DMS 273 (cell line): ENCODE results near the gene NME8.
A peak's percentile ranks its signal among the peaks of the same experiment; 100 is the strongest.

ENCODE experiments used
- DNase-seq: peaks from one replicate; lab custom pipeline; 2025; ENCODE audit not compliant: unreplicated experiment; lab: John Stamatoyannopoulos, UW

Gene NME8

GRCh38 chr7:37901236-37901827 is 52.9 kb downstream of the NME8 start:
- peak; percentile 83 for DNase-seq

DNA sequence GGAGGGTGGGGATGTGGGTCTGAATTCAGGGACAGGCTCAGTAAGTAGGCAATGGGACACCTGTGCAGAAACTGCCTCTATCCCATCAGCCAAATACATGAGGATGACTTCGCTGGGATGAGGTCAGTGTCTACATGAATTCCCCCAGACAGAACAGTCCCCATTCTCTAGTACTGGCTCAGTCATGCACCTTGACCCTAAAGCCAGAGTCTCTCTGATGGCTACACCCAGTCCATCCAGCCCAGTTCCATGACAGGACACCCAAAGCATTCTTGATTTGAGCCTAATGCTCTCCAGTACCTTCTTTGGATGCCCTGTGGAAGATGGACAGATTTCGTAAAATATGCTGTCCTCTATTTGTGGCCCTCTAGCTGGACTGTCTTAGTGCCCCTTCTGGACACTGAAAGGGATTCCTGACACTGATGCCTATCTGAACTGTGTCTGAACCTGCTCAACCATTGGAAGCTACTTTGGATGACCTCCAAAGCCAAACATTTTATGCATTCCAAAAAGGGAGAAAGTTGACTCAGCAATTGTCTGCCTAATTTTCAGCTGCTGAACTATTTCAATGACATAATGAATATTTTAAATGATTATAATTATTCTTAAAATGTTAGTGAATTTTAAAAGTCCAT is 53.6 kb downstream of the NME8 start:
- DNase-seq, result peak; percentile 40

- DNase-seq, result no peak
These were observed 59.9 kb downstream of the NME8 start for GRCh38 chr7:37908221-37908788.

DNA sequence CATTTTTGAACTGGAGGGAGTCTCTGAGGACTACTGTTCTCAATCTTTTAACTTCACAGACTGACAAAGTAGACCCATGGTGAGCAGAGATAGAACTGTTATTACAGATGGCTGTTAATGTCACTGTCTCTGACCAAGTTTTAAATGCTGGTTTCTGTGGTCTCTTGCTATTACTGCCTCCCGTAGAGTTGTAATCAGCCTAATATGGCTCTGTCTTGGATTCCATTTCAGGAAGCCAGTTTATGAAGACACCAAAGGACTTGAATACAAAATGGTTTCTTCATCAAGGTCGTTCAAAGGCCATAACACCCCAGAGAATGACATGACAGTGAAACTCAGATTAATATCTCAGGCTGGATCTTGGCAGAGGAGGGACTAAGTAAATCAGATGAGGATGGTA is 64.4 kb downstream of the NME8 start:
- DNase-seq, result no peak

DNA sequence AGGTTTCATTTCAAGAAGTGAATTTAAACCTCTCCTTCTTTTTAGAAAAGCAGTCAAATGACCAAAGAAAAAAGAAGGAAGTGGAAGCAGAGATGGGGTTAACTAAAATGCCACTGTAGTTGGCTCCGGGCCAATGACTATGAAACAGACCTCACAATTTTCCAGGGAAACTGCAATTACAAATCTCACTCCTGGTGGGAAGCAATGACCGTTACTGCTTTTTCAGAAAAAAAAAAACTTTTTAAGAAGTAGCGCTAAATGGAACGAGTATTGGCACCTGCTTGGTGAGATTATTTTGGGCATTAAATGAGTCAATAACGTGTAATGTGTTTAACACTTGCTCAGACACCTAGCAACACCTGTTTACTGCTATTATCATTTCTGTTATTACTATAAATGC is 67.0 kb downstream of the NME8 start:
- DNase-seq, result peak; percentile 21

DNA sequence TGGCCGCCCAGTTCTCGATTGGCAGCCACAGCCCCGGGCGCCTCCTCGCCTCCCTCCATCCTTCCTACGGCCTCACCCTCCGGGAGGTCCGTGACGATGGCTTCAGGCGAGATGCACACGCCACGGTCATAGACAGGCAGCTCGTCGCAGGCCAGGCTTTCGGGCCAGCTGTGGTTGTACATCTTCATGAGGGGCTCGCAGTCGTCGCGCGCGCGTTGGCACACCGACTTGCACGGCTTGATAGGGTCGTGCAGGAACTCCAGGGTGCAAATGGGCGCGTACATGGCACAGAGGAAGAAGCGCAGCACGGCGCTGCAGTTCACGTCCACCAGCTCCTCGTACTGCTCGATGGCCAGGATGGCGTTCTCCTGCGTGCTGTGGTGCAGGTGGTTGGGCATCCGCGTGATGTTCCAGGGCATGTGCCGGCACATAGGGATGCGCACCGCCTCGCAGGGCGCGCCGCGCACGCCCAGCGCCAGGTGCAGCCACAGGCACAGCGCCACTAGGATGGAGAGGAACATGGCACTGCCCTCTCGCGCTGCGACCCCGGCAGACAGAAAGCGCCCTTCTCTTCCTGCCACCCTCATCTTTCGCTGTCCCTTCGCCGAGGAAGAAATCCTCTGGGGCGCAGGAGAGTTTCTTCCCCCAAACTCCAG is 67.7 kb downstream of the NME8 start:
- DNase-seq, result peak; percentile 79

GRCh38 chr7:37916673-37917660 is 68.6 kb downstream of the NME8 start, which contains the start of gene SFRP4:
Gene SFRP4 (minus strand): TSS chr7:37916817. CDS start chr7:37916537, 280 bp downstream.
- DNase-seq, result peak; percentile 91

DNA sequence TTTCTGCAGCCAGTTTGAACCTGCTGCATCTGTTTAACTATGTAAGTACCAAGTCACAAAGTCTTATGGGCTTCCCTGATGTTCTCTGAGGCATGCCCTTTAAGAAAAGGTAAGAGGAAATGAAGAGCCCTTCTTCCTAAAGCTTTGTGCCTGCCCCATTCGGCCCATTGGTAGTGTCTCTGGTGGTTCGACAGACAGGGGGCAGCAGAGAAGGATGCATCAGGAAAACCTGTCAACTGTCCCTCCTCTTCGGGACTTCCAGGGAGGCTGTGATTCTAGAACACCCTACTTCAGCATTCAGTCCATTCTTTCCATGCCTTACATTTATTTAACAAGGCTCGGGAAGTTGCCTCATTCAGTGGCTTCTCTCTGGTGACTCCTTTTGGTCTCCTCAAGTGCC is 70.1 kb downstream of the NME8 start:
- DNase-seq, result no peak

GRCh38 chr7:37920305-37920848 is 72.0 kb downstream of the NME8 start, which contains the start of gene EPDR1:
Gene EPDR1 (plus strand): TSS chr7:37920640. CDS start chr7:37920940, 300 bp downstream.
- peak; percentile 96 for DNase-seq

- peak; percentile 92 for DNase-seq
These were observed 72.7 kb downstream of the NME8 start for GRCh38 chr7:37920849-37921805.

DNA sequence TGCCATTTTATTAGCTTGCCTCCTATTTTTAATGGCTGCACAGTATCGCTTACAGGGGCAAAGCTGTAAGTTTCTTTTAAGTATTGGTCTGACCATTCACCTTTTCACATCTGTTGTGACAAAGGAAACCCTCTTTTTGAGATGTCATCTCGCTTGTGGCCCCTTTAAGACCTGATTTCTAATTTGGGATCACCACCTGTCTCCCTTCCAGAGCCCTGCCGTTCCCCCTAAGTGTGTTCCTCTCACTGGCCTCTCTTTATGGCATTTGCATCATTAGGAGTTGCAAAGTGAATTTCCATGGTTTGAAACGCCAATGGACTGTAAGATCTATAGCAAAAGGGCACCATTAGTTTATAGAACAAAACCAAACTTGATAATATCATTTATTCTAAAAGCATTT is 73.5 kb downstream of the NME8 start:
- DNase-seq, result peak; percentile 39

GRCh38 chr7:37923996-37924395 is 75.6 kb downstream of the NME8 start:
- DNase-seq, result no peak

- DNase-seq, result no peak
These were observed 76.2 kb downstream of the NME8 start for GRCh38 chr7:37924491-37925041.

DNA sequence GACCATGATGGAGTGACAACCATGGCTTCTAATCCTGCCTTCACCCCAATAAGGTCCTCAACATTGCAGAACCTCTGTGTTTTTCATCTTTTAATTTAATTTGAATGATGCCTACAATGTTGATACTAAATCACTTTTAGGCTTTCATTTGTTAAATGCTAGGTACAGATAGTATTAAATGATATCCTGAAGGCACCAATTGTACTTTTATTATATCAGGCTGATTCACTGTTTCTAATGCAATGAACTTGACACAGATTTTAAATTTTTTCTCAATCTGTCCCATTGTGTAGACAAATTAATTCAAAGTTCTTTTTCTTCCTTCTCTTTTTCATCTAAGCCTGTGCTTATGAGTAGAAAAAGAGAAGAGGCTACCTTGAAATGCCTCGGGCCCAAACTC is 77.2 kb downstream of the NME8 start:
- no peak for DNase-seq

DNA sequence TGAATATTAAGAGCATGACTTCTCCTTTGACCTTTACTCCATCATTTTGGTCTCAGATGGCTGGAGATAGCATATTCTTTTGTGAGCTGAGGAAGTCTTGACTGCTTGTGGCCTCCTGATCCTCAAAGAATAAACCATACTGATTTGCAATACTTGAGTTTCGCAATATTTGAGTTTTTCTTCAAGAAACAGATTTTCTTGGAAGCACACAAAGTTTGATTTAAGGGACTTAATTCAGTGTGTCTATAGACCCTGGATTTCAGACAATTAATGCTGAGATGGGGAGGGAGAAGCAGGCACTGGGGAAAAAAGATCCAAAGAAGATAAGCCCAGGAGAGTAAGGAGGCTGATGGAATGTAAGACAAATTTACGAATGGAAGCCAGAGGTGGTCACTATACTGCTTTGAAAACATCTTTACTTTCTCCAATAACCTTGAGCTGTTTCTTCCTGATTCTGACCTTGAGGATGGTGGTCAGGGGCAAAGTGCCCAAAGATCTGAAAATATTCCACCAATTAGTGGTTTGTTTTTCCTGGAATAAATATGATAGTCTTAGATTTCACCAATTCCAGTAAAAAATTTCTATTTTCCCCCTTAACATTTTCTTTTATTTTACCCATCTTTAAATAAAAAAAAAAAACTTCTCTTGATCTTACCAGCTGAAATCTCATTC is 79.5 kb downstream of the NME8 start:
- DNase-seq, result no peak

- DNase-seq, result no peak
These were observed 80.5 kb downstream of the NME8 start for GRCh38 chr7:37928878-37929277.

DNA sequence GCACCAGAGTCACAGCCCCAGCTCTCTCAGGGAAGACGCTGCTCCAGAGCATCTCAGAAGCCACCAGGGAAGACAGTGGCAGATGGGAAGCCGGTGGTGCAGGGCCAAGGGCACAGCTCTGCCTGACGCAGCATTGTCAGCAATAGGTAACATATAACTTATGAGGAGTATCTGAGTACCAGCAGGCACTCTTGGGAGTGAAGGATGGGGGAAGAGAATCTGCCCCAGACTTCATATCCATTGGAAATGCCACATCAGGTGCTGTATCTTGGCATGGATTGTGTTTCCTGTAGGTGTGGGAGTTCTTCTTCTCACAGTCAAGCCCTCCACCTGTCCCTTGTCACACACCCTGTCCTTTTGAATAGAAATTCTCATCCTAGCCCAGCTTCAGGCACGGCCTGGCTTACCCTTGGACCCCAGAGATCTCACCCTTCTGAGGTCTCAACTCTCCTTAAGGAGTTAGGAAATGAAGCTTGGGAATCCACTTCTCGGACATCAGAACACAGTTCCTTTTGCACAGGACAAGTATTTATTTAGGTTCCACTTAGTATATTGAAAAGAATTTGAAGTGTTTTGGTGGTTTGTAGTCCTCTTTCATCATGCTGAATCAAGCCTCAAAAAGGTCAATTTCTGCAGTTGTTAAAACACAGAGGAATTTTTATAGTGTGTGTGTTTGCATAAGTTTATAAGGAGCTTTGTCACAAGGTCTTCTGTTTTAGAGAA is 82.0 kb downstream of the NME8 start:
- no peak for DNase-seq

DNA sequence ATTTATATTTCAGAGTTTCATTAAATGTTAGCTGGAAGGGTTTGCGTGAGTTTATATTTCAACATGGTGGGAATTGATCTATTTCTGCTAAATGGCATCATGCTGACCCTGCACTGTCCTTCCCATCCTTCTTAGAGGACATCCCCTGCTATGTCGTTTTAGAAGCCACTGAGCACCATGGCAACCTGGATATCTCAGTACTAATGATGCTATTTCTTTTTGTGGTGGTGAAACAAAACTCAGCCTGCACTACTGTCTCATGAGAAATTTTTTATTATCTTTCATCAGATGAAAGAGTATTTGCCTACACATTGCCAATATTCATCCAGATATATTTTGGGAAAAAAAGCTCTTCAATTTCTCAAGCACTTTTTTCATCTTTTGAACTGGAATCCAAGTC is 84.1 kb downstream of the NME8 start:
- no peak for DNase-seq
